GM12878 (cell line): ENCODE measurements around the gene BBOX1. TPM values are rescaled to one million over a fixed set of nuclear protein-coding genes. Genes with fewer than 3 reads are reported as not detected.

Source experiments
- ATAC-seq: fragments of 200-7000 bp; cut with Tn5 transposase; 3 replicates; pipeline ENCODE4 v1.9.1; 2020; ENCODE audit warnings: mild to moderate bottlenecking, moderate library complexity
- BruUV-seq: library from RNA; stranded (reverse); fragments of 400-500 nt; replicated peaks from 2 replicates; lab custom pipeline; 2021; lab: Mats Ljungman, UMichigan
- CTCF ChIA-PET: fragments of 300-600 bp; sonication (Branson Sonifier 250); formaldehyde crosslinking; extraction: SDS; loops from one replicate; lab custom pipeline; 2021; ENCODE audit warnings: inconsistent platforms; lab: Yijun Ruan, JAX
- POLR2A ChIA-PET: fragments of 350-600 bp; formaldehyde crosslinking; extraction: SDS; loops from one replicate; lab custom pipeline; 2021; ENCODE audit warnings: inconsistent platforms; lab: Charles Lee
- RAD21 ChIA-PET: fragments of 300-600 bp; sonication (Branson Sonifier 250); formaldehyde crosslinking; loops from one replicate; lab custom pipeline; 2023; ENCODE audit warnings: antibody characterized with exemption; ENCODE audit not compliant: unreplicated experiment; lab: Charles Lee
- SMC1A ChIA-PET: fragments of 300-600 bp; sonication (Branson Sonifier 250); formaldehyde crosslinking; loops from one replicate; lab custom pipeline; 2023; ENCODE audit not compliant: unreplicated experiment, uncharacterized antibody; lab: Charles Lee
- DNase-seq: peaks from one replicate; pipeline ENCODE4 v3.0.0-alpha.2; 2011; ENCODE audit warnings: low read depth, low spot score
- FAIRE-seq: peaks from 3 replicates; lab custom pipeline; 2011; peaks lifted over from hg19 to GRCh38; lab: Jason Lieb, UNC
- H2AFZ ChIP-seq: 2 replicates; pipeline ENCODE4 v1.6.0; 2011; ENCODE audit warnings: low read depth, low read length, control low read depth; ENCODE audit not compliant: control insufficient read depth
- H3K27ac ChIP-seq: 2 replicates; pipeline ENCODE4 v1.5.1; 2011; ENCODE audit warnings: control low read depth; ENCODE audit not compliant: control insufficient read depth, insufficient read depth
- H3K27me3 ChIP-seq, 2 experiments: replicated peaks in 1 of 2; 2 replicates each; pipeline versions ENCODE4 v1.6.0 to v1.6.1; 2011; ENCODE audit warnings: low read length in 1 of 2; ENCODE audit not compliant: control insufficient read depth in 2 of 2, insufficient read depth in 2 of 2
- H3K36me3 ChIP-seq, 2 experiments: 2 replicates each; pipeline ENCODE4 v1.5.1; 2011; ENCODE audit warnings: low read length in 1 of 2; ENCODE audit not compliant: control insufficient read depth in 2 of 2, insufficient read depth in 2 of 2
- H3K4me1 ChIP-seq: 2 replicates; pipeline ENCODE4 v1.6.1; 2011; ENCODE audit warnings: mild to moderate bottlenecking, low read length, moderate library complexity, mixed read lengths; ENCODE audit not compliant: control insufficient read depth, insufficient read depth
- H3K4me2 ChIP-seq: 2 replicates; pipeline ENCODE4 v1.6.0; 2011; ENCODE audit warnings: control low read depth; ENCODE audit not compliant: control insufficient read depth, insufficient read depth
- H3K4me3 ChIP-seq: fragments of 200-600 bp; sonication (generic); 2 replicates; pipeline ENCODE4 v1.5.1; 2016
- H3K79me2 ChIP-seq: 2 replicates; pipeline ENCODE4 v1.6.0; 2011; ENCODE audit warnings: low read length; ENCODE audit not compliant: control insufficient read depth, insufficient read depth
- H3K9ac ChIP-seq: 2 replicates; pipeline ENCODE4 v1.8.0; 2011; ENCODE audit warnings: low read length, control low read depth, mixed read lengths; ENCODE audit not compliant: control insufficient read depth, insufficient read depth
- H3K9me3 ChIP-seq: replicated peaks from 3 replicates; pipeline ENCODE4 v1.5.1; 2011; ENCODE audit warnings: mild to moderate bottlenecking, low read length; ENCODE audit not compliant: control insufficient read depth, insufficient read depth
- H4K20me1 ChIP-seq: 2 replicates; pipeline ENCODE4 v1.6.0; 2011; ENCODE audit not compliant: control insufficient read depth, insufficient read depth
- CBFB ChIP-seq: IDR thresholded peaks from 2 replicates; pipeline ENCODE4 v1.6.1; 2016; ENCODE audit warnings: antibody characterized with exemption, low read depth
- CHD1 ChIP-seq: IDR thresholded peaks from 2 replicates; pipeline ENCODE4 v1.6.1; 2012; ENCODE audit warnings: low read depth, low read length, improper control_type of control experiment
- MXI1 ChIP-seq: fragments of 150-350 bp; IDR thresholded peaks from 2 replicates; pipeline ENCODE4 v1.6.1; 2011; ENCODE audit warnings: low read depth, mild to moderate bottlenecking, inconsistent platforms, low read length, improper control_type of control experiment
- MYB ChIP-seq: fragments of 150-350 bp; IDR thresholded peaks from 2 replicates; pipeline ENCODE4 v1.6.1; 2014; ENCODE audit warnings: mild to moderate bottlenecking, low read depth, low read length, borderline replicate concordance
- RCOR1 ChIP-seq: conservative IDR thresholded peaks from 2 replicates; pipeline ENCODE4 v1.6.1; 2012; ENCODE audit warnings: low read depth, low read length, improper control_type of control experiment
- TBL1XR1 ChIP-seq: IDR thresholded peaks from 2 replicates; pipeline ENCODE4 v1.6.1; 2012; ENCODE audit warnings: low read depth, low read length, improper control_type of control experiment
- WGBS: methylation state at CpG from one replicate; pipeline ENCODE4 v1.1.6; 2016; ENCODE audit warnings: low lambda C conversion rate; ENCODE audit not compliant: insufficient replicate concordance, insufficient coverage; ENCODE audit errors: missing lambda C conversion rate; 5-methylcytosine and 5-hydroxymethylcytosine counted together
- in situ Hi-C: fragments of 300-500 bp; cut with MboI; formaldehyde crosslinking; loops from 9 replicates; pipeline ENCODE4 v1.14.3; 2018; ENCODE audit warnings: mixed read lengths
- intact Hi-C: fragments of 100-400 bp; cut with micrococcal nuclease; formaldehyde crosslinking; loops from one replicate; pipeline ENCODE4 v1.14.2; 2022; ENCODE audit not compliant: unreplicated experiment
- polyA plus RNA-seq, 11 experiments: library from polyadenylated mRNA; depleted of rRNA in 4 of 11; unstranded in 6 of 11; stranded (reverse) in 5 of 11; fragments of >200 nt; fragmentation: Nextera tagmentation in 4 of 11; fragmentation: Illumina TruSeq in 1 of 11; extraction: Ambion mirVana in 4 of 11; extraction: Trizol in 1 of 11; gene quantifications; 1 replicate in 1 of 11; 2 replicates in 10 of 11; pipeline versions ENCODE4 v1.2.1 to v1.2.3, GENCODE V29; 2011 to 2016; ENCODE audit warnings: inconsistent platforms in 2 of 11, missing spikeins in 2 of 11, low read depth in 1 of 11
- total RNA-seq, 4 experiments: library from RNA; depleted of rRNA in 3 of 4; stranded (reverse); fragments of >200 nt in 3 of 4; fragmentation: Illumina TruSeq in 1 of 4; extraction: Trizol in 1 of 4; gene quantifications; 2 replicates each; pipeline versions ENCODE4 v1.2.1 to v1.2.3, GENCODE V29; 2013 to 2021
- TF ChIP-seq, protein P1 (sequence below): IDR thresholded peaks from 2 replicates; pipeline ENCODE4 v1.6.1; 2011; ENCODE audit warnings: low read depth, low read length, improper control_type of control experiment, borderline replicate concordance
- TF ChIP-seq, protein P2 (sequence below): IDR thresholded peaks from 2 replicates; pipeline ENCODE4 v1.6.1; 2011; ENCODE audit warnings: borderline replicate concordance, low read depth, mild to moderate bottlenecking, moderate library complexity, low read length; ENCODE audit not compliant: insufficient read depth, poor library complexity, severe bottlenecking

Gene BBOX1
- total and polyA plus RNA-seq, 10 of the 15 experiments (the other 5 are each of a cell fraction or from before 2014, with no cell fraction given) = 3.5 TPM; not detected in 9

- Histone ChIP-seq H3K4me2 (no peak overlapping the region), H3K9ac (no peak overlapping the region), H3K4me3 (no peak overlapping the region), H2AFZ (no peak overlapping the region), H3K79me2 (no peaks in the 10 kb centered on the region), H3K27me3 (no peaks in the 10 kb centered on the region), H3K9me3 (no peaks in the 10 kb centered on the region), H4K20me1 (no peaks in the 10 kb centered on the region), H3K36me3 (no peaks in the 10 kb centered on the region), H3K4me1 (no peaks in the 10 kb centered on the region), H3K27ac (no peak overlapping the region)
- in situ Hi-C loops (no loop called here), intact Hi-C loops (no loop called here)
- no peak for TF ChIP-seq TBL1XR1
- no peak for TF ChIP-seq MXI1
- no peak for TF ChIP-seq CBFB
- TF ChIP-seq, protein P1, sequence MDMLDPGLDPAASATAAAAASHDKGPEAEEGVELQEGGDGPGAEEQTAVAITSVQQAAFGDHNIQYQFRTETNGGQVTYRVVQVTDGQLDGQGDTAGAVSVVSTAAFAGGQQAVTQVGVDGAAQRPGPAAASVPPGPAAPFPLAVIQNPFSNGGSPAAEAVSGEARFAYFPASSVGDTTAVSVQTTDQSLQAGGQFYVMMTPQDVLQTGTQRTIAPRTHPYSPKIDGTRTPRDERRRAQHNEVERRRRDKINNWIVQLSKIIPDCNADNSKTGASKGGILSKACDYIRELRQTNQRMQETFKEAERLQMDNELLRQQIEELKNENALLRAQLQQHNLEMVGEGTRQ = no peak
- no peak for TF ChIP-seq RCOR1
- no peak for TF ChIP-seq CHD1
- ChIA-PET CTCF (no interaction called here), RAD21 (no interaction called here), POLR2A (no interaction called here), SMC1A (no interaction called here)
- BruUV-seq = no TSS peak
- FAIRE-seq (no peak), DNase-seq (no peak), ATAC-seq (no peak)
Observed at GRCh38 chr11:27081056-27081455, 40.4 kb downstream of the BBOX1 start.

DNA sequence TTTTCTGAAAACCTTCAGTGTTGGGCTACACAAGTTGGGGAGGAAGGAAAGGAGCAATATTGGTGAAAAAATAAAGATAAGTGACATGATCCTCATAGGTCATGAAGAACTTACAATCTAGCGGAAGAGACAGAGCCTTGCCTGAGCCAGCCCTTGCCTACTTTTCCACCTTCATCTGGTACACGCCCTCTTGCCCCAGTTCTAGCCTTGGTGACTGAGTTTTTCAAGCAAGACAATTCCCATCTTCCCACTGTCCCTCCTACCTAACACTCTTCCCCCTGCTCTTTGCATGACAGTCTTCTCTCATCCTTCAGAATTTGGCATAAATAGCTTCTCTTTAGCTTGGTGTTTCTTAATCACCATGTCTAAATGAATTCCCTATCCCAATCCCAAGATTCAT, 42.6 kb downstream of the BBOX1 start:
- Histone ChIP-seq H3K27ac (no peak overlapping the region), H3K79me2 (no peaks in the 10 kb centered on the region), H3K4me3 (no peak overlapping the region), H3K9ac (no peak overlapping the region), H3K9me3 (no peaks in the 10 kb centered on the region), H3K36me3 (no peaks in the 10 kb centered on the region), H2AFZ (no peak overlapping the region), H3K4me2 (no peak overlapping the region)
- ChIA-PET POLR2A (no interaction called here), SMC1A (no interaction called here)
- no peak for ATAC-seq
- 5% methylated on average over 2 of the region's 2 CpGs for WGBS
- intact Hi-C loops = no loop called here
- no peak for DNase-seq
- no peak for TF ChIP-seq MYB
- TF ChIP-seq, protein P2, sequence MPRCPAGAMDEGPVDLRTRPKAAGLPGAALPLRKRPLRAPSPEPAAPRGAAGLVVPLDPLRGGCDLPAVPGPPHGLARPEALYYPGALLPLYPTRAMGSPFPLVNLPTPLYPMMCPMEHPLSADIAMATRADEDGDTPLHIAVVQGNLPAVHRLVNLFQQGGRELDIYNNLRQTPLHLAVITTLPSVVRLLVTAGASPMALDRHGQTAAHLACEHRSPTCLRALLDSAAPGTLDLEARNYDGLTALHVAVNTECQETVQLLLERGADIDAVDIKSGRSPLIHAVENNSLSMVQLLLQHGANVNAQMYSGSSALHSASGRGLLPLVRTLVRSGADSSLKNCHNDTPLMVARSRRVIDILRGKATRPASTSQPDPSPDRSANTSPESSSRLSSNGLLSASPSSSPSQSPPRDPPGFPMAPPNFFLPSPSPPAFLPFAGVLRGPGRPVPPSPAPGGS = no peak
- no peak for TF ChIP-seq RCOR1
- TF ChIP-seq, all 136 proteins: peak for 0
- ChIA-PET CTCF (no interaction called here), RAD21 (no interaction called here)
- H3K4me1 ChIP-seq = no peaks in the 10 kb centered on the region
- no peak for FAIRE-seq
- H3K27me3 ChIP-seq = no peaks in the 10 kb centered on the region
- in situ Hi-C loops = no loop called here
- no peaks in the 10 kb centered on the region for H4K20me1 ChIP-seq
- BruUV-seq = no TSS peak
